Glomerular endothelial cell (primary cell): ENCODE measurements around the gene WBP1L. TPM values are rescaled to one million over a fixed set of nuclear protein-coding genes. Genes with fewer than 3 reads are reported as not detected.

Source experiments
- total RNA-seq: library from RNA; depleted of rRNA; stranded (reverse); fragments of >200 nt; gene quantifications from 2 replicates; pipeline ENCODE4 v1.2.3, GENCODE V29; 2015

WBP1L gene
- total RNA-seq, 1 donor from 2014 or later, result 101 TPM

Other genes with a start within 250 kb of the WBP1L start
- 172 and 205 TPM in 2 replicates for gene ACTR1A, start 241.2 kb upstream of the WBP1L start, total RNA-seq
- gene SUFU, start 240.0 kb upstream of the WBP1L start, total RNA-seq, result 14.0 and 17.4 TPM in 2 replicates
- gene TRIM8, start 99.5 kb upstream of the WBP1L start, total RNA-seq, result 163 and 181 TPM in 2 replicates
- gene ARL3, start 29.6 kb upstream of the WBP1L start, total RNA-seq, result 6.4 and 7.4 TPM in 2 replicates
- 2.7 and 6.0 TPM in 2 replicates for gene SFXN2, start 29.3 kb upstream of the WBP1L start, total RNA-seq
- gene CYP17A1, start 93.5 kb downstream of the WBP1L start, total RNA-seq, result not detected in 2 replicates
- gene BORCS7, start 110.3 kb downstream of the WBP1L start, total RNA-seq, result 16.2 and 22.5 TPM in 2 replicates
- gene AS3MT, start 125.5 kb downstream of the WBP1L start, total RNA-seq, result 0.58 and 0.82 TPM in 2 replicates
- gene CNNM2, start 174.3 kb downstream of the WBP1L start, total RNA-seq, result 2.8 and 4.3 TPM in 2 replicates